ENCODE results near the gene CNTNAP2. TPM values are rescaled to one million over a fixed set of nuclear protein-coding genes. Genes with fewer than 3 reads are reported as not detected.
A peak's percentile ranks its signal among the peaks of the same experiment; 100 is the strongest.

CNTNAP2 gene
- total RNA-seq, 1 donor, result 7.6 TPM

DNA sequence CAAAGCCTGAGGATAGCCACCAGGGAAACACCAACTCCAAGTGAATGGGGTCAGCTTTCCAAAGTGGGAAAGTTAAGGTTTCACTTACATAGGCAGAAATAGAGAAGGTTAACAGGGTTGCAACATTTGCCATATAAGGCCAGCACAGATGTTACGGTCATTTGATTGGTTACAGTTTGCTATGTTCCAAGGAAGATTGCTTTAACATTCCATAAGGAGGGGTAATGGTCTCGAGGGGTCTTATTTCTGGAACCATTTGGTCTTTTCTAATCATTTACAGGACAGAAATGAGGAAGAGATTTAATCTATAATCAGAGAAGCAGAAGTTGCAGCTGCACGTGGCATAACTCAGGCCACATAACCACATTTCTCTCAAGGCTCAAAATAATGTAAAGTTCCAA is 1794.6 kb downstream of the CNTNAP2 start:
- no peaks in the 10 kb centered on the region for H4K20me1 ChIP-seq (ENCODE audit: insufficient read depth, low read length)
- no peak overlapping the region for H3K4me3 ChIP-seq (ENCODE audit: insufficient read depth, low read length)
- no peaks in the 10 kb centered on the region for H3K79me2 ChIP-seq (ENCODE audit: insufficient read depth, low read length)
- H3K4me1 ChIP-seq (ENCODE audit: insufficient read depth, low read length), result no peaks in the 10 kb centered on the region
- H3K9me3 ChIP-seq (ENCODE audit: low read depth, low read length), result no peaks in the 10 kb centered on the region
- DNase-seq (ENCODE audit: insufficient read length, low spot score, missing footprints), result no peak
- H3K4me2 ChIP-seq (ENCODE audit: insufficient read depth, low read length), result peak overlapping the region; percentile 13
- H3K27me3 ChIP-seq (ENCODE audit: insufficient read depth, low read length), result no peaks in the 10 kb centered on the region
- H3K27ac ChIP-seq (ENCODE audit: low read depth, low read length), result no peak overlapping the region
- H3K36me3 ChIP-seq (ENCODE audit: insufficient read depth, low read length), result no peaks in the 10 kb centered on the region
- peak overlapping the region; percentile 59 for H2AFZ ChIP-seq (ENCODE audit: low read length)
- TF ChIP-seq, protein P1, sequence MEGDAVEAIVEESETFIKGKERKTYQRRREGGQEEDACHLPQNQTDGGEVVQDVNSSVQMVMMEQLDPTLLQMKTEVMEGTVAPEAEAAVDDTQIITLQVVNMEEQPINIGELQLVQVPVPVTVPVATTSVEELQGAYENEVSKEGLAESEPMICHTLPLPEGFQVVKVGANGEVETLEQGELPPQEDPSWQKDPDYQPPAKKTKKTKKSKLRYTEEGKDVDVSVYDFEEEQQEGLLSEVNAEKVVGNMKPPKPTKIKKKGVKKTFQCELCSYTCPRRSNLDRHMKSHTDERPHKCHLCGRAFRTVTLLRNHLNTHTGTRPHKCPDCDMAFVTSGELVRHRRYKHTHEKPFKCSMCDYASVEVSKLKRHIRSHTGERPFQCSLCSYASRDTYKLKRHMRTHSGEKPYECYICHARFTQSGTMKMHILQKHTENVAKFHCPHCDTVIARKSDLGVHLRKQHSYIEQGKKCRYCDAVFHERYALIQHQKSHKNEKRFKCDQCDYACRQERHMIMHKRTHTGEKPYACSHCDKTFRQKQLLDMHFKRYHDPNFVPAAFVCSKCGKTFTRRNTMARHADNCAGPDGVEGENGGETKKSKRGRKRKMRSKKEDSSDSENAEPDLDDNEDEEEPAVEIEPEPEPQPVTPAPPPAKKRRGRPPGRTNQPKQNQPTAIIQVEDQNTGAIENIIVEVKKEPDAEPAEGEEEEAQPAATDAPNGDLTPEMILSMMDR (IDR thresholded peaks at IDR 0.05; ENCODE audit: extremely low read depth, low read depth, low read length), result no peak

DNA sequence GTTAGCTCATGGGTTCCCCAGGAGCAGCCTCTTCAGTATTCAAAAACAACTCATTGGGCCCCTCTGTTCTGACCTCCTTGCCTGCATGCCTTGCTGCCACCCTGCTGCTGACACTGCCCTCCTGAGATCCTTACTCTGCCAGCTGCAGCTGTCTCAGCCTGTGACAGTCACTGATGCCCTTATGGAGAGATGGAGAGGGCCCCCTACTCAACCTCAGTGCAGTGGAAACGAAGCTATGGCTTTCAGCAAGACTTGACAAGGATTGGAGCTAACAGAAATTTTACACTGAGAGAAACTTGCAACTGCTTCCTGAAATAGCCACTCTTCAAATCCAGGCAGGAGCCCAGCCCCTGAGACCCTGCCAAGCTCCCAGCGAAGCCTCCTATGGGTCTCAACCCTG is 1795.7 kb downstream of the CNTNAP2 start:
- Histone ChIP-seq H3K4me3 (ENCODE audit: insufficient read depth, low read length) (no peak overlapping the region), H3K4me1 (ENCODE audit: insufficient read depth, low read length) (no peaks in the 10 kb centered on the region), H4K20me1 (ENCODE audit: insufficient read depth, low read length) (no peaks in the 10 kb centered on the region), H2AFZ (ENCODE audit: low read length) (no peak overlapping the region), H3K4me2 (ENCODE audit: insufficient read depth, low read length) (no peak overlapping the region), H3K27me3 (ENCODE audit: insufficient read depth, low read length) (no peaks in the 10 kb centered on the region), H3K27ac (ENCODE audit: low read depth, low read length) (no peak overlapping the region), H3K9me3 (ENCODE audit: low read depth, low read length) (no peaks in the 10 kb centered on the region), H3K79me2 (ENCODE audit: insufficient read depth, low read length) (no peaks in the 10 kb centered on the region), H3K36me3 (ENCODE audit: insufficient read depth, low read length) (no peaks in the 10 kb centered on the region)
- no peak for DNase-seq (ENCODE audit: insufficient read length, low spot score, missing footprints)
- TF ChIP-seq, protein P1 (IDR thresholded peaks at IDR 0.05; ENCODE audit: extremely low read depth, low read depth, low read length), result no peak

DNA sequence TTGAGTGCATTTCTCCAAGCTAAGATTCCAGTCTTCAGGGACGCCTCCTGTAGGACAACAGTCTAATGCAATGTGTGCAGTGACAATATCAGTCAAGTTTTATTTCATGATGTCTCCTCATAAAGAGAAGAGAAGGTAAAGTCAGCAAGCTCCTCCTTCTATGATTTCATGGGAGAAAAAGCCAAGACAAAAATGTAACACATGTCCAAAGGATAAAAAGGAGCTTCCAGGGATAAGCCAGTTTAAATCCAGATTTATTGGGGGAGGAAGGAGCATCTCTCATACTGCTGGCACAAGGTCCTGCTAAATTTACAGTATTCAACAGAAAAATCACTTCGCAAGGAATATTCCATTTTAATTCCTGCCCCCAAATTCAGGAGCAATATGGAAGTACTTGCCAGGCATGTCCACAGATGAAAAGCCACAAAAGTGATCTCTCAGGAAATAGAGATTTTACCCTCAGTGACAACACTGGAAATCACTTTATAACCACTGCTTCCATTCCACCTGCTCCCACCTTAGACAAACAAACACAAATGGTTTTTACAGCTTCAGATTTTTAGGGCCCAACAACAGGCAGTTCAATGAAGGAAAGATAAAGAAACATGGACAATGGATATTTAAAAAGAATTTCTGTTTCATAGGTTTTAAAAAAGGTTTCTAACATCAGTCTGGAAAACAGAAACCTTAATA is 1796.5 kb downstream of the CNTNAP2 start:
- no peak for DNase-seq (ENCODE audit: insufficient read length, low spot score, missing footprints)
- H3K4me3 ChIP-seq (ENCODE audit: insufficient read depth, low read length), result no peak overlapping the region
- H3K27me3 ChIP-seq (ENCODE audit: insufficient read depth, low read length), result no peaks in the 10 kb centered on the region
- H3K36me3 ChIP-seq (ENCODE audit: insufficient read depth, low read length), result no peaks in the 10 kb centered on the region
- no peak overlapping the region for H3K4me2 ChIP-seq (ENCODE audit: insufficient read depth, low read length)
- no peaks in the 10 kb centered on the region for H3K9me3 ChIP-seq (ENCODE audit: low read depth, low read length)
- H3K79me2 ChIP-seq (ENCODE audit: insufficient read depth, low read length), result no peaks in the 10 kb centered on the region
- H3K27ac ChIP-seq (ENCODE audit: low read depth, low read length), result no peak overlapping the region
- no peaks in the 10 kb centered on the region for H4K20me1 ChIP-seq (ENCODE audit: insufficient read depth, low read length)
- TF ChIP-seq, protein P1 (IDR thresholded peaks at IDR 0.05; ENCODE audit: extremely low read depth, low read depth, low read length), result no peak
- H3K4me1 ChIP-seq (ENCODE audit: insufficient read depth, low read length), result no peaks in the 10 kb centered on the region
- H2AFZ ChIP-seq (ENCODE audit: low read length), result no peak overlapping the region

DNA sequence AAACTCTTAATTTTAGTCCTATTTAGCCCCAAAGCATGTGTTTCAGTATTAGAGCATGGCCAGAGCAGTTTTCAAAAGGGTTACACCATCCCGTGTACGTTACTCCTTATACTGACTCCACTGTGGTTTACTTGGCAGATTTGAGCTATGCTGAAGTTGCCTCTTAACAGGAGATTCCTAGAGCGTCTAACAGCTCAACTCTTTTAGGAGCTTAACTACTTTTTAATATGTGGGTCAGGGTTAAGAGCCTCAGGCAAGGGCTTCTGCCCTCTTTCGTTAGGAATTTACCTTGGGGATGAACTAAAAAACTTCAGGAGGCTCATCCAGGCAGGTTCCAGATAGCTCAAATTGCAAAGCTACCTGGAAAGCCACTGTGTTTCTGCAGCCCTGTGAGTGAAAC is 1799.2 kb downstream of the CNTNAP2 start:
- Histone ChIP-seq H3K4me2 (ENCODE audit: insufficient read depth, low read length) (no peak overlapping the region), H3K27ac (ENCODE audit: low read depth, low read length) (no peak overlapping the region), H3K9me3 (ENCODE audit: low read depth, low read length) (no peaks in the 10 kb centered on the region), H3K79me2 (ENCODE audit: insufficient read depth, low read length) (no peaks in the 10 kb centered on the region), H4K20me1 (ENCODE audit: insufficient read depth, low read length) (no peaks in the 10 kb centered on the region), H3K36me3 (ENCODE audit: insufficient read depth, low read length) (no peaks in the 10 kb centered on the region), H3K27me3 (ENCODE audit: insufficient read depth, low read length) (no peaks in the 10 kb centered on the region), H2AFZ (ENCODE audit: low read length) (no peak overlapping the region), H3K4me3 (ENCODE audit: insufficient read depth, low read length) (no peak overlapping the region), H3K4me1 (ENCODE audit: insufficient read depth, low read length) (no peaks in the 10 kb centered on the region)
- TF ChIP-seq, protein P1 (IDR thresholded peaks at IDR 0.05; ENCODE audit: extremely low read depth, low read depth, low read length), result no peak
- no peak for DNase-seq (ENCODE audit: insufficient read length, low spot score, missing footprints)
